ENCODE data around the gene LRRC46. TPM values are rescaled to one million over a fixed set of nuclear protein-coding genes. Genes with fewer than 3 reads are reported as not detected.

The LRRC46 gene
- total and polyA plus RNA-seq, 9 of the 15 experiments (the other 6 are each of a cell fraction or from before 2014, with no cell fraction given): 0.39 to 1.4 (median 0.53) TPM; not detected in 1

DNA sequence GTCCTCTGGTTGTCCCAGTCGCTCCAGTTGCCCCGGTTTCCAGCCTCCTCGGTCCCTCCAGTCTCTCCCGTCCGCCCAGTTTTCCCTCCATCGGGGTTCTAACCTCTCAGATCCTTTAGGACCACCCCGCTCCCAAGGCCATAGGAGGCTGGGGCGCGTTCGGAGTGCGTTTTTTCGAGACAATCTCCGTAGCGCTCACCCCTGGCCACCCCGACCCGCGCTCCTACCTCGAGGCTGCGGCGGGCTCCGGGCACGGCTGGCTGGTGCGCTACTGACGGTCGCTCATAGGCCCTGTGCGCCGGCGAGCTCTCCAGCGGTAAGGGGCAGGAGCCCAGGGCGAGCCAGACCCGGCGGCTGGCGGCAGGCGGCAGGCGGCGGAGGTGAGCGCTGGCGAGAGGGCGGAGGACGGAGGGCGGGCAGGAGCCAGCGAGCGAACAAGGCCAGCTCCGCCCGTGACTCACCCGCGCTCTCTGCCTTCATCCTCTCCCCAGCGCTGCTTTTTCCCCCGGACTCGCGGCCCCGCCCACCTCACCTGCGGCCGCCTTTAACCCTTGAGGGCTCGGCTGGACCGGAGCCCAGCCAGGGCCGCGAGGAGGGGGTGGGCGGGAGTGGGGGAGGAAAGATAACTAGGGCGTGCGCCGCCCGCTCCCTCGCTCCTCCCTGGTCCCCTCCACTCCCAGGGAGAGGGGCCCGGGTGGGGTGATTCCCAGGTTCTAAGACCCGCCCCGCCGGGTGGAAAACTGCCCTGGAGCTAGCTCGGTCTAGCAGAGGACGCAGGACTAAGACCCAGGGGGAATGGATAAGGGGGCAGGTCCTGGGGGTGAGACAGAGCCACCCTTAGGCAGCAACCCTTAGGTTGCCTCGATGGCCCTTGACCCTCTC, 19.5 kb downstream of the LRRC46 start, which contains the start of gene SP6 (continued):
- TF ChIP-seq, protein P1, sequence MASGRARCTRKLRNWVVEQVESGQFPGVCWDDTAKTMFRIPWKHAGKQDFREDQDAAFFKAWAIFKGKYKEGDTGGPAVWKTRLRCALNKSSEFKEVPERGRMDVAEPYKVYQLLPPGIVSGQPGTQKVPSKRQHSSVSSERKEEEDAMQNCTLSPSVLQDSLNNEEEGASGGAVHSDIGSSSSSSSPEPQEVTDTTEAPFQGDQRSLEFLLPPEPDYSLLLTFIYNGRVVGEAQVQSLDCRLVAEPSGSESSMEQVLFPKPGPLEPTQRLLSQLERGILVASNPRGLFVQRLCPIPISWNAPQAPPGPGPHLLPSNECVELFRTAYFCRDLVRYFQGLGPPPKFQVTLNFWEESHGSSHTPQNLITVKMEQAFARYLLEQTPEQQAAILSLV (tag; IDR thresholded peaks at IDR 0.05): no peak
- TF ChIP-seq ZNF212 (CRISPR knock-in tag; IDR thresholded peaks at IDR 0.05): no peak
- TF ChIP-seq, protein P2, sequence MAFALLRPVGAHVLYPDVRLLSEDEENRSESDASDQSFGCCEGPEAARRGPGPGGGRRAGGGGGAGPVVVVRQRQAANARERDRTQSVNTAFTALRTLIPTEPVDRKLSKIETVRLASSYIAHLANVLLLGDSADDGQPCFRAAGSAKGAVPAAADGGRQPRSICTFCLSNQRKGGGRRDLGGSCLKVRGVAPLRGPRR (CRISPR knock-in tag; IDR thresholded peaks at IDR 0.05): no peak
- no peak for TF ChIP-seq MIER1 (IDR thresholded peaks at IDR 0.05; ENCODE audit: low read depth)
- no peak for TF ChIP-seq JUNB (CRISPR knock-in tag; conservative IDR thresholded peaks at IDR 0.05)
- peak; percentile 79; the same call in 1 of the 2 replicates for TF ChIP-seq L3MBTL2 (IDR thresholded peaks at IDR 0.05)
- TF ChIP-seq, protein P3, sequence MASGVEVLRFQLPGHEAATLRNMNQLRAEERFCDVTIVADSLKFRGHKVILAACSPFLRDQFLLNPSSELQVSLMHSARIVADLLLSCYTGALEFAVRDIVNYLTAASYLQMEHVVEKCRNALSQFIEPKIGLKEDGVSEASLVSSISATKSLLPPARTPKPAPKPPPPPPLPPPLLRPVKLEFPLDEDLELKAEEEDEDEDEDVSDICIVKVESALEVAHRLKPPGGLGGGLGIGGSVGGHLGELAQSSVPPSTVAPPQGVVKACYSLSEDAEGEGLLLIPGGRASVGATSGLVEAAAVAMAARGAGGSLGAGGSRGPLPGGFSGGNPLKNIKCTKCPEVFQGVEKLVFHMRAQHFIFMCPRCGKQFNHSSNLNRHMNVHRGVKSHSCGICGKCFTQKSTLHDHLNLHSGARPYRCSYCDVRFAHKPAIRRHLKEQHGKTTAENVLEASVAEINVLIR (CRISPR knock-in tag; IDR thresholded peaks at IDR 0.05): no peak
- TF ChIP-seq, protein P4, sequence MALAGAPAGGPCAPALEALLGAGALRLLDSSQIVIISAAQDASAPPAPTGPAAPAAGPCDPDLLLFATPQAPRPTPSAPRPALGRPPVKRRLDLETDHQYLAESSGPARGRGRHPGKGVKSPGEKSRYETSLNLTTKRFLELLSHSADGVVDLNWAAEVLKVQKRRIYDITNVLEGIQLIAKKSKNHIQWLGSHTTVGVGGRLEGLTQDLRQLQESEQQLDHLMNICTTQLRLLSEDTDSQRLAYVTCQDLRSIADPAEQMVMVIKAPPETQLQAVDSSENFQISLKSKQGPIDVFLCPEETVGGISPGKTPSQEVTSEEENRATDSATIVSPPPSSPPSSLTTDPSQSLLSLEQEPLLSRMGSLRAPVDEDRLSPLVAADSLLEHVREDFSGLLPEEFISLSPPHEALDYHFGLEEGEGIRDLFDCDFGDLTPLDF (CRISPR knock-in tag; IDR thresholded peaks at IDR 0.05): no peak
- no peak for TF ChIP-seq CBX8 (IDR thresholded peaks at IDR 0.05; ENCODE audit: borderline replicate concordance, extremely low read depth, low read depth, low read length, poor library complexity, severe bottlenecking)
- TF ChIP-seq HNRNPLL (IDR thresholded peaks at IDR 0.05; ENCODE audit: low read depth, low read length, poor library complexity, severe bottlenecking): peak; percentile 75
- TF ChIP-seq, protein P5, sequence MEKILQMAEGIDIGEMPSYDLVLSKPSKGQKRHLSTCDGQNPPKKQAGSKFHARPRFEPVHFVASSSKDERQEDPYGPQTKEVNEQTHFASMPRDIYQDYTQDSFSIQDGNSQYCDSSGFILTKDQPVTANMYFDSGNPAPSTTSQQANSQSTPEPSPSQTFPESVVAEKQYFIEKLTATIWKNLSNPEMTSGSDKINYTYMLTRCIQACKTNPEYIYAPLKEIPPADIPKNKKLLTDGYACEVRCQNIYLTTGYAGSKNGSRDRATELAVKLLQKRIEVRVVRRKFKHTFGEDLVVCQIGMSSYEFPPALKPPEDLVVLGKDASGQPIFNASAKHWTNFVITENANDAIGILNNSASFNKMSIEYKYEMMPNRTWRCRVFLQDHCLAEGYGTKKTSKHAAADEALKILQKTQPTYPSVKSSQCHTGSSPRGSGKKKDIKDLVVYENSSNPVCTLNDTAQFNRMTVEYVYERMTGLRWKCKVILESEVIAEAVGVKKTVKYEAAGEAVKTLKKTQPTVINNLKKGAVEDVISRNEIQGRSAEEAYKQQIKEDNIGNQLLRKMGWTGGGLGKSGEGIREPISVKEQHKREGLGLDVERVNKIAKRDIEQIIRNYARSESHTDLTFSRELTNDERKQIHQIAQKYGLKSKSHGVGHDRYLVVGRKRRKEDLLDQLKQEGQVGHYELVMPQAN (IDR thresholded peaks at IDR 0.05; ENCODE audit: borderline replicate concordance): no peak
- 0 out of 2 replicates have a peak, but pooled peaks have one; percentile 86 for TF ChIP-seq MTA3 (IDR thresholded peaks at IDR 0.05; ENCODE audit: borderline replicate concordance)
- no peak for TF ChIP-seq RBM39 (optimal IDR thresholded peaks at IDR 0.05; ENCODE audit: low read depth, low read length)
- no peak; the same call in 1 of the 2 replicates for TF ChIP-seq ZNF766 (CRISPR knock-in tag; conservative IDR thresholded peaks at IDR 0.05)
- no peak for TF ChIP-seq CREB1 (IDR thresholded peaks at IDR 0.05)
- TF ChIP-seq CREB1 (CRISPR knock-in tag; IDR thresholded peaks at IDR 0.05): peak; percentile 59
- no peak for TF ChIP-seq ZNF3 (CRISPR knock-in tag; IDR thresholded peaks at IDR 0.05)
- no peak for TF ChIP-seq ZNF217 (CRISPR knock-in tag; IDR thresholded peaks at IDR 0.05)
- TF ChIP-seq CSDE1 (IDR thresholded peaks at IDR 0.05): no peak
- no peak for TF ChIP-seq OTX1 (CRISPR knock-in tag; IDR thresholded peaks at IDR 0.05)
- TF ChIP-seq ELF1 (tag; IDR thresholded peaks at IDR 0.05): no peak
- no peak for TF ChIP-seq NR3C1 (CRISPR knock-in tag; IDR thresholded peaks at IDR 0.05)
- no peak for TF ChIP-seq TRIM24 (IDR thresholded peaks at IDR 0.05)
